A549 (cell line): ENCODE data around the gene FCHO2.
"Not testable (repeated sequence)": the region's sequence is repeated elsewhere in the genome, so short reads cannot be mapped to it uniquely, and the experiment has no call there.

Source experiments
- CTCF ChIP-seq: fragments of >200 bp; sonication (Bioruptor Twin); formaldehyde crosslinking; IDR thresholded peaks from 3 replicates; pipeline ENCODE4 v1.5.1; 2016
- ELK1 ChIP-seq: fragments of 150-350 bp; IDR thresholded peaks from 2 replicates; pipeline ENCODE4 v1.6.1; 2014; ENCODE audit warnings: low read depth, mild to moderate bottlenecking, low read length
- JUN ChIP-seq, 2 experiments: fragments of >200 bp; sonication (Bioruptor Twin); formaldehyde crosslinking; IDR thresholded peaks; 2 replicates in 1 of 2; 3 replicates in 1 of 2; pipeline ENCODE4 v1.6.1; 2016 to 2017
- KDM1A ChIP-seq: fragments of 200-600 bp; sonication (generic); IDR thresholded peaks from 2 replicates; pipeline ENCODE4 v1.6.1; 2016; ENCODE audit warnings: low read depth, mild to moderate bottlenecking
- MYC ChIP-seq: IDR thresholded peaks from 2 replicates; pipeline ENCODE4 v1.6.1; 2012; ENCODE audit warnings: mild to moderate bottlenecking, inconsistent platforms, low read length, improper control_type of control experiment, borderline replicate concordance
- NFE2L2 ChIP-seq: fragments of 150-350 bp; conservative IDR thresholded peaks from 2 replicates; pipeline ENCODE4 v1.6.1; 2014; ENCODE audit warnings: low read length
- PBX3 ChIP-seq: IDR thresholded peaks from 2 replicates; pipeline ENCODE4 v1.6.1; 2012
- POLR2A ChIP-seq: IDR thresholded peaks from 2 replicates; pipeline ENCODE4 v1.6.1; 2012; ENCODE audit warnings: mild to moderate bottlenecking, low read length
- RARB ChIP-seq: fragments of 250-450 bp; sonication (Bioruptor Pico); IDR thresholded peaks from 2 replicates; pipeline ENCODE4 v1.8.0; 2021; ENCODE audit warnings: mild to moderate bottlenecking, moderate library complexity
- REST ChIP-seq: fragments of 200-600 bp; sonication (generic); IDR thresholded peaks from 2 replicates; pipeline ENCODE4 v1.6.1; 2016; ENCODE audit warnings: antibody characterized with exemption, mild to moderate bottlenecking, moderate library complexity
- RNF2 ChIP-seq: fragments of 200-600 bp; sonication (generic); IDR thresholded peaks from 2 replicates; pipeline ENCODE4 v1.6.1; 2016; ENCODE audit warnings: low read depth, mild to moderate bottlenecking, antibody characterized with exemption, moderate library complexity, borderline replicate concordance
- SMC3 ChIP-seq: fragments of >200 bp; sonication (Bioruptor Twin); formaldehyde crosslinking; IDR thresholded peaks from 3 replicates; pipeline ENCODE4 v1.6.1; 2018; ENCODE audit warnings: inconsistent platforms
- USF2 ChIP-seq: fragments of 450-650 bp; IDR thresholded peaks from 2 replicates; pipeline ENCODE4 v1.6.1; 2014; ENCODE audit warnings: antibody characterized with exemption

GRCh38 chr5:72976810-72977209 is 21.0 kb downstream of the FCHO2 start:
- not testable (repeated sequence) for TF ChIP-seq KDM1A; CTCF; REST; USF2; JUN (IDR thresholded peaks at IDR 0.05); ELK1; NFE2L2; RNF2; POLR2A; SMC3; PBX3; MYC; RARB (CRISPR knock-in tag)
